Breast epithelium (tissue), 4 donors: ENCODE results near the gene LRPPRC. TPM values are rescaled to one million over a fixed set of nuclear protein-coding genes. Genes with fewer than 3 reads are reported as not detected.

ENCODE experiments used
- DNase-seq, 2 donors: peaks; one replicate each; pipeline ENCODE4 v3.0.0-alpha.2; 2019; ENCODE audit warnings: low spot score in 2 of 2
- H3K27ac ChIP-seq, 2 donors: fragments of 200-600 bp; sonication (generic) in 1 of 2; one replicate each; pipeline ENCODE4 v1.5.1; 2016 to 2019; ENCODE audit warnings: mild to moderate bottlenecking in 1 of 2
- H3K27me3 ChIP-seq, 2 donors: fragments of 200-600 bp; sonication (generic) in 1 of 2; one replicate each; pipeline versions ENCODE4 v1.5.1 to v1.6.0; 2017 to 2019; ENCODE audit warnings: control low read depth in 1 of 2, mild to moderate bottlenecking in 1 of 2
- H3K36me3 ChIP-seq: fragments of 200-600 bp; one replicate; pipeline ENCODE4 v1.5.1; 2019
- H3K4me1 ChIP-seq, 2 donors: fragments of 200-600 bp; sonication (generic); one replicate each; pipeline ENCODE4 v1.5.1; 2016 to 2019; ENCODE audit warnings: control low read depth in 1 of 2
- H3K4me3 ChIP-seq, 3 donors: fragments of 200-600 bp; sonication (generic); 1 replicate in 2 of 3; 2 replicates in 1 of 3; pipeline ENCODE4 v1.5.1; 2016 to 2019; ENCODE audit warnings: mild to moderate bottlenecking in 3 of 3, moderate library complexity in 2 of 3
- H3K9me3 ChIP-seq, 2 donors: fragments of 200-600 bp; sonication (generic) in 1 of 2; one replicate each; pipeline ENCODE4 v1.5.1; 2016 to 2019; ENCODE audit warnings: control low read depth in 1 of 2
- CTCF ChIP-seq, 3 donors: fragments of 450-650 bp; IDR thresholded peaks; one replicate each; pipeline ENCODE4 v1.5.1; 2016 to 2017; ENCODE audit warnings: antibody characterized with exemption in 3 of 3, mild to moderate bottlenecking in 3 of 3, moderate library complexity in 3 of 3
- POLR2A ChIP-seq: fragments of 450-650 bp; IDR thresholded peaks from one replicate; pipeline ENCODE4 v1.6.1; 2016; ENCODE audit warnings: antibody characterized with exemption, mild to moderate bottlenecking, moderate library complexity
- POLR2AphosphoS5 ChIP-seq, 3 donors: sonication (generic); formaldehyde crosslinking; IDR thresholded peaks; one replicate each; pipeline ENCODE4 v1.6.1; 2017; ENCODE audit warnings: antibody characterized with exemption in 3 of 3
- intact Hi-C: fragments of 100-400 bp; cut with DNase I; formaldehyde crosslinking; loops from one replicate; pipeline ENCODE4 v1.15.1; 2023; ENCODE audit warnings: low total_unique reads
- total RNA-seq, 3 donors: library from RNA; depleted of rRNA; stranded (reverse); fragments of >200 nt; gene quantifications; one replicate each; pipeline ENCODE4 v1.1.0, GENCODE V29; 2016

Gene LRPPRC
- total RNA-seq, 3 donors from 2014 or later: 61.6 to 75.4 (median 65.1) TPM

DNA sequence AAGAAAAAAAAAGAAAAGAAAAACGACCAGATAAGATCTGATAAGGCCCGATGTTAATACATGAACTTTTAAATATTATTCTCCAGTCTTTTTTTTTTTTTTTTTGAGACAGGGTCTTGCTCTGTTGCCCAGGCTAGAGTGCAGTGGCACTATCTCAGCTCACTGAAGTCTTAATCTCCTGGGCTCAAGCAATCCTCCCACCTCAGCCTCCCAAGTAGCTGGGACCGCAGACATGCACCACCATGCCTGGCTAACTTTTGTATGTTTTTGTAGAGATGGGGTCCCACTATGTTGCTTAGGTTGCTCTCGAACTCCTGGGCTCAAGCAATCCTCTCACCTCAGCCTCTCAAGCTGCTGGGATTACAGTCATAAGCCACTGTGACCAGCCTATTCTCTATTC lies 158.8 kb downstream of the LRPPRC start:
- Histone ChIP-seq H3K27ac (no peak overlapping the region), H3K4me3 (no peak overlapping the region), H3K9me3 (no peaks in the 10 kb centered on the region), H3K36me3 (no peaks in the 10 kb centered on the region), H3K27me3 (no peaks in the 10 kb centered on the region), H3K4me1 (no peaks in the 10 kb centered on the region)
- no peak for DNase-seq
- TF ChIP-seq CTCF (IDR thresholded peaks at IDR 0.05) (no peak), POLR2AphosphoS5 (IDR thresholded peaks at IDR 0.05) (no peak), POLR2A (no peak)
- intact Hi-C loops: no loop called here

Other genes starting within 250 kb of the LRPPRC start
- 10 to 100 TPM; 30.9 to 52.1 (median 40.6) TPM for gene DYNC2LI1, start 221.9 kb downstream of the LRPPRC start, total RNA-seq
- not detected for gene ABCG5, start 157.2 kb downstream of the LRPPRC start, total RNA-seq
- under 1 TPM in 1 of 3 donors, not detected in 2; 0.15 TPM for gene ABCG8, start 157.0 kb downstream of the LRPPRC start, total RNA-seq
- 10 to 100 TPM; 37.7 to 95.9 (median 59.7) TPM for gene PPM1B, start 172.9 kb upstream of the LRPPRC start, total RNA-seq